EH (cell line): ENCODE measurements around the gene TLR7.

ENCODE experiments used
- DNase-seq: peaks from one replicate; pipeline ENCODE4 v3.0.0-alpha.2; 2015; ENCODE audit warnings: low read depth

The TLR7 gene

GRCh38 chrX:12891171-12891570 is 24.3 kb downstream of the TLR7 start:
- DNase-seq = no peak

DNA sequence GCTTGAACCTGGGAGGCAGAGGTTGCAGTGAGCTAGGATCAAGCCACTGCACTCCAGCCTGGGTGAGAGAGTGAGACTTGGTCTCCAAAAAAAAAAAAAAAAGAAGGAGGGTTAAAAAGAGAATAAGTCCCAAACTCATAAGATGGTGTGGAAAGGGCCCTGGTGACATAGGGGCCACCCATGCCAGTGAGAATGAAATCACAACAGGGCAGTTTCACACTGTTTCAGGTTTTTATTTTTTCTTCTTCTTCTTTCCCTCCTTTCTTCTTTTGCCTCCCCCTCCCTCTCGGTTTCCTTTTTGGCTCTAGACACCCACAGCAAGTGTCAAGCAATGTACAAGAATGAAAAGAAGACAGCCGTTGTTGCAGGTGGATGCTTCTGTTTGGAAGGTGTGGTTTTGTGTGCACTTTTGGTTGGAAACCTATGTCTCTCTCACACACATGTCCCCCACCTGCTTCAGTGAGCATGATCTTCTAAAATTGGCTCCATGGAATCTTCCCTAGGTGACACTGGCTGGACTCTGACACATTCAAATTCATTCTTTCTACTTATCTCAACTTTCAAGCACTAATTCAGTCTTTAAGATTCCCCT is 25.1 kb downstream of the TLR7 start:
- DNase-seq = no peak

DNA sequence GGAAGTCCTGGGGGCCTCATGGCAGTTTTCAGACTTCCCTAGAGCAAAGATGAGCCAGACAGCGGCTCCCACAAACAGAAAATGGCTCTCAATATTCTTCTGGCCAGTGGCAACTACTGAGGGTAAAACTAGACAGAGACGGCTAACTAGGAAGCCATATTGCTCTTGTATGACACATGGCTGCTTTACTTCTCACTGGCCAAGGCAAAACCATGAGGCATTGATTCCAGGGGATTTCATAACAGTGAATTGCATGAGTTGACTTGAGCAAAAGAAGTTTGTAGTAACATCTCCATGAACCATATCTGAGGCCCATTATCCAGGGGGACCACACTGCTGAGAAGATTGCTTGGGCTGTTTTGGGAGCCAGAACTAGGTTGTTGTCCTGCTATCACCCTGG is 25.8 kb downstream of the TLR7 start:
- DNase-seq = no peak

DNA sequence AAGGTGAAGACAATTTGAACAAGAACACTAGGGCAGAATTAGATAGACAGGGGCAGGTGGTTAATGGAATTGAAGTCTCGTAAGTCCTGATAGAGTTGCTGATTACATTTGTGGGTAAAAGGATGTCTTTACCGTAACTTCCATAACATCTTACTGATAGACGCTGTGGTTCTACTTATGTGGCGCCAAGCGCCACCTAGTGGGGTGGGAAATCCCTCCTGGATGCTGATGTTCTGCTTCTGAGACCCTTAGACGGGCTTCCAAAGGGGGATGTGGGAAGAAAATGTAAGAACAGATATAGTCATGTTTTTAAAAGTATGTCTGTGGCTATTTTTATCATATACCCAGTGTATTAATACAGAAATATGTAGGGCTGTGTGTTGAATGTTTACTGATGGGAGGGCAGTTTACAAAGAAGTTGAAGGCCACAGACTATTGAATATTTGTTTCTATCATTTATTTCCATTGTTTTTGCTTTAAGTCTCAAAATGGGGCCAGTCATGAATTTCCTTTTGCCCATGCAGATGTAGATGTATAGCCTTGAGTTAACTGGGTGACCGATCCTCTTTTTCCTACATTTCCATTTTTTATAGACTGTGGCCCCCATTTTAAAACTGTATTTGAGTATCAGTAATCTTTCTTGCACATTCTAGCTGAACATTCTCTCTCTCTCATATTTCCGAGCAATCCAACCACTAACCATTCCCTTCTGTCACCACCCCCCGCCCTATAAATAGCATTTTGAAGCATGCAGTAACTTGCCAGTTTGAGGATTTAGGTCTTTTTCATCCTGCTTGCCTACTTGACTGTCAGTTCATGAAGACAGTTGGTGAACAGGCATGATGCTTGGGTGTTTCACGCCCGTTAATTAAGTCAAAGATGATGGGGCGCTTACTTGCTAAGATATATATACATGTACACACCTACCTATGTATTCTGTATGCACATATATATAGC is 27.5 kb downstream of the TLR7 start:
- peak; percentile 36 for DNase-seq

- DNase-seq = no peak
These were observed 29.0 kb downstream of the TLR7 start for GRCh38 chrX:12895866-12896265.

DNA sequence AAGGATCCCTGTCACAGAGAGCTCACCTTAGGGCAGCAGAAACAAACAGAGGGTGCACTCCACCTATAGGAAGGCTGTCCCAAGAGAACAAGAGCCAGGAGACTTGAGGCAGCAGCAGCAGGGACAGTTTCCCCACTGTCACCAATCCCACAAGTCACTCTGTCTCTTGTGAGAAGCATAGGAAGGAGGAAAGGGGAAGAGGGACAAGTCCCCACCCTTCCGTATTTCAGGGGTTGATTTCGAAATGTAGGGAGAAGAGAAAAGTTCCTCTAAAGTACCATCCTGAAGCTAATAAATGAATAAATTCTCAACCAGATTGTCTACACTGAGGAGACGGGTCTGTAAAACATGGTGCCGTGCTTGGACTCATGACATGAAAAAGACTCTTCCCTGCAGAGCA is 30.1 kb downstream of the TLR7 start:
- no peak for DNase-seq

- DNase-seq = no peak
These were observed 31.2 kb downstream of the TLR7 start for GRCh38 chrX:12898073-12898472.

- no peak for DNase-seq
These were observed 32.6 kb downstream of the TLR7 start for GRCh38 chrX:12899506-12899905.

DNA sequence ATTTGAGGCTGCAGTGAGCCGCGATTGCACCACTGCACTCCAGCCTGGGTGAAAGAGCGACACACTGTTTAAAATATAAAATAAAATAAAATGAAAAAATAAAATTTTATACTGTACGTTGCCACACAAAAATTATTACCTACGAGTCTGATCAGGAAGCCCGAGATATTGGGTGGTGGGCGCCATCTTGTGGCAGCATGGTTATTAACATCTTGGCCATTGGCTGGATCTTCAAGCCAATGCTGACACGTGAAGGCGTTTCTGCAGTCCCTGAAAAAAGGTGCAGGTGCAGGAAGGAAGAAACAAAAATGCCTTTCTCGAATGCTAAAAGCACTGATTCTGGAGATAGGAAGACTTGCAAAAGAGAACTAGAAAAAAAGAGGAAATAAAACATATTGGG is 34.6 kb downstream of the TLR7 start:
- DNase-seq = peak; percentile 49

DNA sequence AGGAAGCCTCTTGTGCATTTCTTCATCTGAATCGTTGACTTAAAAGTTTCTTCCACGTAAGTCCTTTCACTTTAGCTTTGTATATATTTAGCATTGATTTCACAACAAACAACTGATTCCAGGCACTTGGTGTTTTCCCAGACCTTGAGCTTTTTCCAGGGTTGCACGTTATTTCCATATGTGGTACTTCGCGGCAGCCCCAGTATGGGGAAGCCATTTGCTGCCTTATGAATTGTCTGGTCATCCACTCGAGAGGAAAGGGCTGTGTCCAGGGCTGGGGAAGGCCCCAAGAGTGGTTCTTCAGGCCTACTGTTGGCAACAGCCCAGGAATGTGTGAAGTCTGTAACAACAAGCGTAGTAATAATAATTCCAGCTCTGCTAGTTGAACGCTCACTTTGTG is 36.8 kb downstream of the TLR7 start:
- DNase-seq = peak; percentile 18

DNA sequence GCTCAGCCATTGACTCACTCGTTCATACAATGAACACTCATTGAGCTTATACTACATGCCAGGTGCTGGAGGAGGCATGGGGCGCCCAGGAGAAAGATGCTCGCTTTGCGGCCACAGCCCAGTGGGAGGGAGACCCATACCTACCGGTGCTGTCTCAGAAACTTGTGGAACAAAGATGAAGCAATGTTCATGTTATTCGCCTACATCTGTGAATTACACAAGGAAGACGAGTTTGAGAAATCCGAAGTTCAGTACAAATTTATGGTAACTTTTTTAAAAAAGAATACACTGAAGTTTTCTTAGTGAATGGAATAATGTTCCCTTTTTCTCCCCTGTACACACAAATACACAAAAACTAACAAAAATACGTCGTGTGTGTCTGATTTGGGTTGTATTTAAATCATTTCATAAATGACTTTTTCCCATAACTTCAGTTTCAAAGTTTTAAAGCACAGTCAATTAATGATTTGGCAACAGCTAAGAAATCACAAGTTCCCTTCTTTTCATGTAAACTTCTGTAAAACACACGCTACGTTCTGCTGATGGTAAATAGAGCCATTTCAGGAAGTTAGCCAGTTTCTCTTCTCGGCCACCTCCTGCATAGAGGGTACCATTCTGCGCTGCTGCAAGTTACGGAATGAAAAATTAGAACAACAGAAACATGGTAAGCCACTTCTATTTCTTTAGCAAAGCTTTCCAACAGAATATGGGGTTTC is 39.3 kb downstream of the TLR7 start, which contains the start of gene TLR8:
TLR8 (plus strand) TSS at position 575 of the 716 bp plus-strand sequence; CDS start at position 662, 87 bp downstream.
- DNase-seq = no peak

DNA sequence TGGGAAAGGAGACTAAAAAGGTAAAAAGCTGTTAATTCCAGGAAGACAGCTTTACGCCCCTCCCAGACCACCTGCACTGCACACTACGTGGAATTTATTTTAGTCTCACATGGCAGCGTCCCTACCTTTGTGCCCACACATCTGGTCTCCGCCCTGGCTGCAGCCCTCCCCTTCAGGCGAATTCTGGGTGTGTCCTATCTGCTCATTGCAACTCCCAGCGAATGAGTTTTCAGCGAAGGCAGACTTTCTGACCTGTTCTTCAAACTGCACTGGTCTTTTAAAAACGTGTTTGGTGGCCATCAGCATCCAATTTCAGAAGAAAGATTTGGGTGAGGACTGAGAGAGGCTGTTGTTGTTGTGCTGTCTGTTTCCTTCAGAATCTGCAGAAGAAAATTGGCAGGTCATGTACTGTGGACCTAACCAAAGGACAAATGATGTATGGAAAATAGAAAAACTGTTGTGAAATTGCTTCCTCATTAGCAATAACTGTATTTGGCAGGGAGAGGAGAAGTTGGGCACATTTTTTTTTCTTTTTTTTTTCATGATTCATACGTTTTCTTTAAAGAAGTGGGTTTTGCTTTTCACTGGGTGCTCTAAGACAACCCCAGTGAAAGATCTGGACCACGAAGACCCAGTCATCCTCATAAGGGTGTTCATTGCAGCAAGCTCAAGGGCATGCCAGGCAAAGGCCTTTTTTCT is 43.7 kb downstream of the TLR7 start:
- DNase-seq = no peak

GRCh38 chrX:12911122-12911470 is 44.2 kb downstream of the TLR7 start:
- no peak for DNase-seq

DNA sequence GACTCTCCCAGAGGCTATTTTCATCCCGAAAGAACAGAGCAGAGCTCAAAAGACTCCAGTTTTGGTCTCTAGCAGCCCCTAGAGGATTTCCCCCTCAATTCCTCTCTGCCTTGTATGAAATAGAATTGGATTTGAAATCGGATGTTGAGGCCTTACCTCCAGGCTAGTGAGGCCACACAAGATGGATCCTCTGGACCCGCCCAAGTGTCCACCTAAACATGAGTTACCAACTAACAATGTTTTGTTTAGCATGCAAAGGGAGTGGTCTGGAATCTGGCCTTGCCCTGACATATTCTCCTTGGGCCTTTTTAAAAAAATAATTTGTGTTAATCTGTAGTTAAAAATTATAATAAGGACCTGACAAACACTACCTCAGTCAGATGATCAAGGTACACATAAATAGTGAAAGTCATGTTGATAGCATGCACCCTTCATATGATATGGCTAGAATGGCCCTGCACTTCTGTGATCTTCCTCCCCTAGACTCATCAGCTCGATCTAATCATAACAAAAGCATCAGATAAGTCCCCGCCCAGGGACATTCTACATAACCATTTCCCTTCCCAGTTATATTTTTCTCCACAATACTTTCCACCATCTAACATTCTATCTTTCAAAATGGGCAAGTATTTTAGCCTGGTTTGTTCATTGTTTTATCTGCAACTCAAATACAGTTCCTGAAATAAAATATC is 46.1 kb downstream of the TLR7 start:
- DNase-seq = no peak

DNA sequence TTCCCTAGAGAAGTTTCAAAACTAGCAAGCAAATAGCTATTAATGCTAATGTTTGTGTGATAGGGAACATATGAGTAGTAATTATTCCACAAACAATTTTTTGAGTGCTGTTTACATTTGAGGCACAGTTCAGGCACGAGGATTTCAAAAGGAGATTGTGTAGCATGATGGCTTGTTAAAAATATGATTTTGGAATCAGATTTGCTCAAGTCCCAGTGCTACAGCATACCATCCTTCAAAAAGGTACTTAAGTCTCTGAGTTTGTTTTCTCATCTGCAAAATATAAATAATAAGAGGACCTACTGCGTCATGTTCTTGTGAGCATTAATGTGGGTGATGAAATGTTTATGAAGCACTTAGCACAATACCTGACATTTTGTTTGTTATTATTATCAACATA is 50.9 kb downstream of the TLR7 start:
- no peak for DNase-seq

DNA sequence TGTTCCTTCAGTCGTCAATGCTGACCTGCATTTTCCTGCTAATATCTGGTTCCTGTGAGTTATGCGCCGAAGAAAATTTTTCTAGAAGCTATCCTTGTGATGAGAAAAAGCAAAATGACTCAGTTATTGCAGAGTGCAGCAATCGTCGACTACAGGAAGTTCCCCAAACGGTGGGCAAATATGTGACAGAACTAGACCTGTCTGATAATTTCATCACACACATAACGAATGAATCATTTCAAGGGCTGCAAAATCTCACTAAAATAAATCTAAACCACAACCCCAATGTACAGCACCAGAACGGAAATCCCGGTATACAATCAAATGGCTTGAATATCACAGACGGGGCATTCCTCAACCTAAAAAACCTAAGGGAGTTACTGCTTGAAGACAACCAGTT is 52.2 kb downstream of the TLR7 start:
- DNase-seq = no peak

GRCh38 chrX:12919620-12920019 is 52.7 kb downstream of the TLR7 start:
- DNase-seq = no peak

- no peak for DNase-seq
These were observed 54.1 kb downstream of the TLR7 start for GRCh38 chrX:12920990-12921389.

GRCh38 chrX:12921886-12922598 is 55.2 kb downstream of the TLR7 start:
- no peak for DNase-seq

- DNase-seq = no peak
These were observed 55.7 kb downstream of the TLR7 start for GRCh38 chrX:12922599-12922919.

GRCh38 chrX:12929701-12930100 is 62.8 kb downstream of the TLR7 start:
- no peak for DNase-seq
